Peyer's patch (tissue), 4 donors: Measurements from ENCODE around the gene SLC6A6.

Source experiments
- POLR2A ChIP-seq, 2 donors: fragments of 450-650 bp; IDR thresholded peaks; one replicate each; pipeline ENCODE4 v1.5.1; 2017; ENCODE audit warnings: antibody characterized with exemption in 2 of 2, mild to moderate bottlenecking in 2 of 2, moderate library complexity in 2 of 2
- TF ChIP-seq, protein P1 (sequence below), 6 experiments: fragments of 450-650 bp in 4 of 6; fragments of 200-600 bp in 2 of 6; sonication (generic) in 1 of 6; IDR thresholded peaks; one replicate each; pipeline ENCODE4 v1.5.1; 2017 to 2019; ENCODE audit warnings: antibody characterized with exemption in 6 of 6, mild to moderate bottlenecking in 3 of 6, moderate library complexity in 1 of 6

DNA sequence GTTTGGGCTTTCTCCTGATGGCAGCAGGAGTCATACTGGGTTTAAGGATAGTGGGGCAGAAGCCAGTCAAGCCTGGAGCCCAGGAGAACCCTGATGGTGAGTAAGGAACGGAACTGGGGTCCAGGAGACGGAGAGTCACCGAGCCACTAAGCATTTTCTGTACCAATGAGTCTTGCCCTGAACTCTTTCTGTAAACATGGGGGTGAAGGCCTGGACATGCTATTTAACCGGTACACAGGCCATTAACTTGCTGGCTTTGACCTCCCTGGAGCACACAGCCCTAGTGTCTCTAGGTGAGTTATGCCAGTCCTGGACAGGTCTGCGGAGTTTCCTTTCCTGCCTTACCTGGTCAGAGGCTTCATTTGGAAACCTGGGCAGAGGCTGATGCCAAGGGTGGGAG, 3.9 kb downstream of the SLC6A6 start:
- TF ChIP-seq, protein P1, sequence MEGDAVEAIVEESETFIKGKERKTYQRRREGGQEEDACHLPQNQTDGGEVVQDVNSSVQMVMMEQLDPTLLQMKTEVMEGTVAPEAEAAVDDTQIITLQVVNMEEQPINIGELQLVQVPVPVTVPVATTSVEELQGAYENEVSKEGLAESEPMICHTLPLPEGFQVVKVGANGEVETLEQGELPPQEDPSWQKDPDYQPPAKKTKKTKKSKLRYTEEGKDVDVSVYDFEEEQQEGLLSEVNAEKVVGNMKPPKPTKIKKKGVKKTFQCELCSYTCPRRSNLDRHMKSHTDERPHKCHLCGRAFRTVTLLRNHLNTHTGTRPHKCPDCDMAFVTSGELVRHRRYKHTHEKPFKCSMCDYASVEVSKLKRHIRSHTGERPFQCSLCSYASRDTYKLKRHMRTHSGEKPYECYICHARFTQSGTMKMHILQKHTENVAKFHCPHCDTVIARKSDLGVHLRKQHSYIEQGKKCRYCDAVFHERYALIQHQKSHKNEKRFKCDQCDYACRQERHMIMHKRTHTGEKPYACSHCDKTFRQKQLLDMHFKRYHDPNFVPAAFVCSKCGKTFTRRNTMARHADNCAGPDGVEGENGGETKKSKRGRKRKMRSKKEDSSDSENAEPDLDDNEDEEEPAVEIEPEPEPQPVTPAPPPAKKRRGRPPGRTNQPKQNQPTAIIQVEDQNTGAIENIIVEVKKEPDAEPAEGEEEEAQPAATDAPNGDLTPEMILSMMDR (IDR thresholded peaks at IDR 0.05): no peak
- no peak for TF ChIP-seq POLR2A (IDR thresholded peaks at IDR 0.05)
